Stimulated activated CD4-positive, alpha-beta T cell treated with anti-CD3 and anti-CD28 coated beads, Interleukin-15, amount 100 ng/mL, for 48 hours (primary cell): Measurements from ENCODE around the gene MAB21L2.

Experiments used
- DNase-seq, 2 donors: peaks; one replicate each; pipeline ENCODE4 v3.0.0-alpha.2; 2020; ENCODE audit warnings: low read depth in 2 of 2

MAB21L2 gene

GRCh38 chr4:150577796-150578195 is 4.2 kb upstream of the MAB21L2 start:
- DNase-seq = no peak

DNA sequence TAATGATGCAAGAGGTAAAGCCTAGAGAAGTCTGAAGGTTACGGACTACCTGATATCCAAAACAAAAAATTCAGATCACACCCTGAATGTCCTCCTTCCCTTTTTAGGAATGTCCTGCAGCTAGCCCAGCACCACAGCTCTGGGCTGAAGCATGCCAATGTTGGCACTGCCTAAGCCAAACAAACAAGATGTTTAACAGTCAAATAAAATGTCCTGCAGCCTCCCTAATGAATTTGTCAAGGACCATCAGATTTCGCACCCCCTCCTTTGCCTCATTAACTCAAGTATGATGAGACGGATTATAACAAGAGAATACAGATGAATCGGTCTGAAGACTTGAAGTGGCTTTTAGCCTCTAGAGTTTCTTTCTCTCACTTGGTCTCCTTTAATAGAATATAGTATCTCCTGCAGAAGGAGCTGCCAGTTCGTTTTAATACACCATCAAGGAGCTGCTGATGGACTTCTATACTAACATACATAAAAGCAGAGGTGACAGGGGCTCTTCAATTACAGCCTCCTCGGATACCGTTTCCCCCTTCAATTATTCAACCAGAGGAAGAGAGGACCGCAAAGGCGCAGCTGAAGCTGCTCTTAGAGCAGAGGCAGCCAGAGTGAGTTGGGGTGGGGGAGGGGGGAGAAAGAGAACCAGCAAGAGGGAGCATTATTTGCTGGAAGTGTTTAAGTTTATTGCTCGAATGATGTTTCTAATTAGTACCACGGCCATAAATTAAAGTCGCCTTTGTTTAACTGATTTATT is 3.0 kb upstream of the MAB21L2 start:
- DNase-seq = no peak

DNA sequence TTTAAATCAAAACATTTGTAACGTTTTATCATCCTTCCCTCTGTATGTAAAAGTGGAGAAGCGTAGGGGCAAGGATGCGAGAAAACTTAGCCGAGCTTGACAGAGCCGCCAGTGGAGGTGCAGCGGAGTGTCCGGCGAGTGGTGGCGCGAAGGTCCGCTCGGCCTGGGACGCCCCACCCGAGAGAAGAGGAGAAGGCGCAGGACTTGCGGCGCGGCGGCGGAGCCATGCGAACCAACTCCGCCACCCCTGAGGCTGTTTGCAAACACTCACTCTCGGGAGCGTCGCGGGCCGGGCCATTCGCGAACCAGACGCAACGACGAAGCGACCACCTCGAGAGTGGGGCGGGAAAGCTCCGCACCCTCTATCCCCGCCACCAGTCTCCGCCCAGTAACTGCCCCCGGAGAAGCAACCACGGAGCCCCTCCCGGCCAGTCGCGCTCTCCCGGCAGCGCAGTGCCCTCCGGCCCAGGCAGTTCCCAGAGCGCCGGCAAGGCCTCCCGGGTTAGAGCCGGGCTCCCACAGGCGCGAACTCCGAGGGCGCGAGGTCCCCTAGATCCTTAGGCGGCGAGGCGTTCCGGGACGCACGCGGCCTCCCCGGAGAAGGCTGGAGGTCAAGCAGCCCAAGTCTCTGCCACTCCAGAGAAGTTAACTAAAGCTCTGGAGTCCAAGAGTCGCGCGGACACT is 2.3 kb upstream of the MAB21L2 start:
- DNase-seq = no peak

DNA sequence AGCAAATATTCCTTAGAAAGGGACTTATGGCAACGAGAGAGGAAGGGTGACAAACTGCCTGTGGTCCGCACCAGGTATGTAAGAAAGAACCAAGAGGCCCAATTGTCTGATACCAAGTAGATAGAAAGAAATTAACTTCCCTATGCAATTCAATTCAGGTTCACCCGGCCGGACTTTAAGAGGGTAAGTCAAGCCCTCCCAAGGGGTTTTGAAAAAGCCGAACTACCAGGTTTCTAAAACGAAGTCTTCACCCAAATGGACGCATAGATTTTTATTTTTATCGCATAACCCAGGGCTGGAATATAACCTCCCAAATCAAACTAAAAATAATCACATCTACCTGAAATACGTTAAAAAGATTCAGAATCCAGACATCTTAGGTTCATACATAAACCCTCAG is 1.6 kb upstream of the MAB21L2 start:
- no peak for DNase-seq

- DNase-seq = no peak
These were observed 820 bp upstream of the MAB21L2 start for GRCh38 chr4:150581056-150581605.

DNA sequence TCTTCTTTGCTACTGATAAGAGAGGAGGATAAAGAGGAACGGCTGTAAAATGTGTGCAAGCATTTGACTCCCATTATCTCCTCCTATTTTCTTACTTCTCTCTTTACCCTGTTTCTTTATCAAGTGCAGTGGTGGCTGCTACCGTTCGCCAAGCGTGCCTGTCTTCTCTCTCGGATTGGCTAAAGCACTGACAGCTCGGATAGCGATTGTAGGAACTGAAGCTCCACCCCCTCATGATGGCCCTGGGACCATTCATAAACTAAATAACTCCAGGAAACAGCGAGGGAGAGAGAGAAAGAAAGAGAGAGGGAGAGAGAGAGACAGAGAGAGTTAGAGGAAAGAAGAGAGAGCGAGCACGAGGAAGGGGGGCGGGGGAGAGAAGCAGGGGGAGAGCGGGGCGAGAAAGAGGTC is 305 bp upstream of the MAB21L2 start:
- no peak for DNase-seq

DNA sequence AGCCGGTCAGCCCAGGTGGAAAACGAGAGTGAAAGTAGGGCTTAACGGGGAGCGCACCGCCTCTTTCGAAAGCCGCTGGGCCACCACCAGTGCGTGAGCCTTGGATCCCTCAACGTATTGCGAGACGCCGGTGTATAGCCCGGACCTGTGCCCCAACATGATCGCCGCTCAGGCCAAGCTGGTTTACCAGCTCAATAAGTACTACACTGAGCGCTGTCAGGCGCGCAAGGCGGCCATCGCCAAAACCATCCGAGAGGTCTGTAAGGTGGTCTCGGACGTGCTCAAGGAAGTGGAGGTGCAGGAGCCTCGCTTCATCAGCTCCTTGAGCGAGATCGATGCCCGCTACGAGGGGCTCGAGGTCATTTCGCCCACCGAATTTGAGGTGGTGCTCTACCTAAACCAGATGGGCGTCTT is 929 bp downstream of the MAB21L2 start:
- DNase-seq = no peak

DNA sequence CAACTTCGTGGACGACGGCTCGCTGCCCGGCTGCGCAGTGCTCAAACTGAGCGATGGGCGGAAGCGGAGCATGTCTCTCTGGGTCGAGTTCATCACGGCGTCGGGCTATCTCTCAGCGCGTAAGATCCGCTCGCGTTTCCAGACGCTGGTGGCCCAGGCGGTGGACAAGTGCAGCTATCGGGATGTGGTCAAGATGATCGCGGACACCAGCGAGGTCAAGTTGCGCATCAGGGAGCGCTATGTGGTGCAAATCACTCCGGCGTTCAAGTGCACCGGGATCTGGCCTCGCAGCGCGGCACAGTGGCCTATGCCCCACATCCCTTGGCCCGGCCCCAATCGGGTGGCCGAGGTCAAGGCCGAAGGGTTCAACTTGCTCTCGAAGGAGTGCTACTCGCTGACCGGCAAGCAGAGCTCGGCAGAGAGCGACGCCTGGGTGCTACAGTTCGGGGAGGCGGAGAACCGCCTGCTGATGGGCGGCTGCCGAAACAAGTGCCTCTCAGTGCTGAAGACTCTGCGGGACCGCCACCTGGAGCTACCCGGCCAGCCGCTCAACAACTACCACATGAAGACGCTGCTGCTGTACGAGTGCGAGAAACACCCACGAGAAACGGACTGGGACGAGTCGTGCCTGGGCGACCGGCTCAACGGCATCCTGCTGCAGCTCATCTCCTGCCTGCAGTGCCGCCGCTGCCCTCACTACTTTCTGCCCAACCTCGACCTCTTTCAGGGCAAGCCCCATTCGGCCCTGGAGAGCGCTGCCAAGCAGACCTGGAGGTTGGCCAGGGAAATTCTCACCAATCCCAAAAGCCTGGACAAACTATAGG is 1.5 kb downstream of the MAB21L2 start:
- no peak for DNase-seq

DNA sequence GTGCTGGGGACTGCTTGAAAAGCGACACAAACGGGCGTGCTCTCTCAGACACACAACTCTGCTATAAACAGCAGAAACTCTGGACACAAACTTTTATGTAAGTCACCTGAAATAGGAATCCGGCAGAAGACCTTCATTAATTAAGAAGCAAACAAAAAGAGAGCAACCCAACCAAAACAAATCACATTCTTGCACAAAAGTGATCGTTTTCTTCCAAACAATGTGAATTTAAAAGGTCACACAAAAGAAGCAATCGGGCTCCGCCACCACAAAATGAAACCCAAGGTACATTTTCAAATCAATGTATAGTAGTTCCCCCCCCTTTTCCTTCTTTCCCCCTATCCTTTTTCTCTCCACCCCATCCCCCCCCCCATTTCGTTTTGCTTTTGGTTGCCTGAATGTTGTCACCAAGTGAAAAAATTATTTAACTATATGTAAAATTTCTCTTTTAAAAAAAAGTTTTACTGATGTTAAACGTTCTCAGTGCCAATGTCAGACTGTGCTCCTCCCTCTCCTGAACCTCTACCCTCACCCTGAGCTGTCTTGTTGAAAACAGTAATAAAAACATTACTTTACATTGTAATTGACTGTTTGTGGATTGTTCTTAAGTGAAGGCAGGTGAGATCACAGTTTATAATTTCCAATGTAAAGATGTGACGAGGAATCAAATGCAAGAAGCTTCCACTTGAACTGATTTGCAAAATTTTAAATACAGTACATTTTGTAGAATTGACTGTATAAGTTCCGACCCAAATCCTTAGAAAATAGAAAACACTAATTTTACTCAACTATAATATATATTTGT is 2.4 kb downstream of the MAB21L2 start:
- no peak for DNase-seq

- DNase-seq = no peak
These were observed 3.7 kb downstream of the MAB21L2 start for GRCh38 chr4:150585611-150586010.

GRCh38 chr4:150586162-150586810 is 4.3 kb downstream of the MAB21L2 start:
- DNase-seq = no peak

GRCh38 chr4:150588316-150588715 is 6.4 kb downstream of the MAB21L2 start:
- DNase-seq = no peak

DNA sequence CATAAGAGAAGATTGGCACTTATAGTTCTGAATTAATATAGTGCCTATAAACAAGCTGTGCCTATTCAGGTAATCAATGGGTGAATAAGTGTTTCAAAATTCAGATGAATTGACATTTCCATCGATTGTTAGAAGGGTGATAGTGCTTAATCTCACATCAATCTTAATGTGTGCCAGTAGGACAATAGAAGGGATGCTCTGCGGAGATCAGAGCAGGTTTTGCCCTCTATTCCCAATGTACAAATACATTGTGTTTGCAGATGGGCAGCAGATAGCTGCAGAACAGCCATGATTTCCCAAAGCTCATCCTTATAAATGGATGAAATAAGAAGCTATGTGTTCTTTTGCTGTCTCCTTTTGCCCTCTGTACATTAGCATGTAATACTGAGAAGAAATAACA is 7.2 kb downstream of the MAB21L2 start:
- DNase-seq = no peak

GRCh38 chr4:150590631-150591030 is 8.7 kb downstream of the MAB21L2 start:
- no peak for DNase-seq

DNA sequence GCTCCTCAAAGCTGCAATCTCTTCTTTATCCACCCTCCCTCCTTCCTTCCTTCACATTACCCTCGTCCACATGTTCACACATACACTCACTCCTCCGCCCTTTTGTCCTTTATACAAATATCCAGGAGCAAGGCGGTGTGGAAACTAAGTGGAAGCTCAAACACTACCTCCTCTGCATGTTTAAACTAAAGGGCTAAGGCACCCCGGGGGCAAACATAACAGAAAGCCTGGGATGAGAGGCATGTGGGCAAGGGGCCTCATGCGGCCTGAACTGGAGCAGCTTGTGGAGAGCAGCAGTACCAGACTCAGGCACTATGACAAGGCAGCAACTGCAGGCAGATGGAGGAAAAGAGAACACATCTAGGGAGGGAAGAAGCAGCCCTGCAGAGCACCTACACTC is 9.5 kb downstream of the MAB21L2 start:
- no peak for DNase-seq

GRCh38 chr4:150591904-150592303 is 10.0 kb downstream of the MAB21L2 start:
- no peak for DNase-seq

DNA sequence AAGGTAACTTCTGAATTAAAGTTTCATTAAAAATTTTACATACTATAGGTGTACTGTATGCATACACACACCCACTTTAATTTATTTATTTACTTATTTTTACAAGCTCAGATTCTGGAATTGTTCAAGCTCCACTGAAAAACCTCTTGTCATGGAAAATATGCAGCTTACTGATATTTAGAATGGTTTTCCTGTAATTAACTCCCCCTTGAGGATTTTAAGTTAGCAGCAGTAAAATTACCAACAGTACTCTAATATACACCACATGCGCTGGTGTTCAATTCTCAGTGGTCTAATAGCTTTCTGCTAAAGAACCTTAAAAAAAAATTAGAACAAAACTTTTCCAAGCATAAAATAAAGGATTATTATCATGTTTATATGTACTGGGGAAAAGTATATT is 12.0 kb downstream of the MAB21L2 start:
- no peak for DNase-seq

GRCh38 chr4:150598909-150599308 is 17.0 kb downstream of the MAB21L2 start:
- no peak for DNase-seq

- DNase-seq = no peak
These were observed 17.6 kb downstream of the MAB21L2 start for GRCh38 chr4:150599547-150599946.

- no peak for DNase-seq
These were observed 19.0 kb downstream of the MAB21L2 start for GRCh38 chr4:150600812-150601445.
